HG03354 (cell line): Measurements from ENCODE around the gene TCP10L.
"Not testable (repeated sequence)": the region's sequence is repeated elsewhere in the genome, so short reads cannot be mapped to it uniquely, and the experiment has no call there.

ENCODE experiments used
- ATAC-seq: cut with Tn5 transposase; IDR thresholded peaks from one replicate; pipeline ENCODE4 v1.9.1; 2021; ENCODE audit warnings: mild to moderate bottlenecking; ENCODE audit not compliant: unreplicated experiment, poor library complexity, severe bottlenecking

Gene TCP10L

GRCh38 chr21:32531561-32531960, 53.8 kb downstream of the TCP10L start:
- ATAC-seq: not testable (repeated sequence)

- not testable (repeated sequence) for ATAC-seq
These were observed 54.5 kb downstream of the TCP10L start for GRCh38 chr21:32530809-32531208.

- no peak for ATAC-seq
These were observed 55.6 kb downstream of the TCP10L start for GRCh38 chr21:32529679-32530078.

- no peak for ATAC-seq
These were observed 60.0 kb downstream of the TCP10L start for GRCh38 chr21:32525282-32525681.

GRCh38 chr21:32523988-32524719, 61.2 kb downstream of the TCP10L start:
- no peak for ATAC-seq
